SK-N-SH (cell line): Measurements from ENCODE around the gene GKN1. TPM values are rescaled to one million over a fixed set of nuclear protein-coding genes. Genes with fewer than 3 reads are reported as not detected.

Experiments
- CTCF ChIA-PET: fragments of 300-600, 350-600 bp; formaldehyde crosslinking; extraction: SDS; loops from one replicate; lab custom pipeline; 2021; lab: Yijun Ruan, JAX
- POLR2A ChIA-PET: fragments of 350-600 bp; sonication (Branson Sonifier 250); formaldehyde crosslinking; extraction: SDS; loops from one replicate; lab custom pipeline; 2020; ENCODE audit warnings: antibody characterized with exemption, inconsistent platforms; lab: Yijun Ruan, JAX
- DNase-seq: peaks from one replicate; pipeline ENCODE4 v3.0.0; 2012
- H2AFZ ChIP-seq: fragments of 200-600 bp; sonication (generic); 2 replicates; pipeline ENCODE4 v1.8.1; 2016; ENCODE audit warnings: antibody characterized with exemption, mild to moderate bottlenecking, low read depth
- H3F3A ChIP-seq: fragments of 200-600 bp; sonication (generic); replicated peaks from 2 replicates; pipeline ENCODE3; 2016; ENCODE audit warnings: antibody characterized with exemption, mild to moderate bottlenecking; ENCODE audit not compliant: insufficient read depth
- H3K27ac ChIP-seq, 2 experiments: fragments of 200-500 bp in 1 of 2; fragments of 200-600 bp in 1 of 2; sonication (Bioruptor generic) in 1 of 2; sonication (generic), shearing (Covaris generic) in 1 of 2; 2 replicates each; pipeline versions ENCODE4 v1.5.1 to v1.6.1; 2014 to 2016; ENCODE audit warnings: low read depth in 2 of 2, inconsistent platforms in 1 of 2, low read length in 1 of 2, mild to moderate bottlenecking in 1 of 2, mixed read lengths in 1 of 2
- H3K27me3 ChIP-seq: fragments of 200-600 bp; sonication (generic), shearing (Covaris generic); 2 replicates; pipeline ENCODE4 v1.6.1; 2016; ENCODE audit warnings: mixed run types; ENCODE audit not compliant: insufficient read depth
- H3K36me3 ChIP-seq, 2 experiments: fragments of 200-500 bp in 1 of 2; fragments of 200-600 bp in 1 of 2; sonication (Bioruptor generic) in 1 of 2; sonication (generic) in 1 of 2; replicated peaks in 1 of 2; 2 replicates each; pipeline versions ENCODE3 to v1.5.1; 2014 to 2016; ENCODE audit warnings: low read length in 1 of 2, mild to moderate bottlenecking in 1 of 2; ENCODE audit not compliant: insufficient read depth in 2 of 2, control insufficient read depth in 1 of 2
- H3K4me1 ChIP-seq, 2 experiments: fragments of 200-500 bp in 1 of 2; fragments of 200-600 bp in 1 of 2; sonication (Bioruptor generic) in 1 of 2; sonication (generic), shearing (Covaris generic) in 1 of 2; 2 replicates each; pipeline versions ENCODE4 v1.5.1 to v1.6.1; 2014 to 2016; ENCODE audit warnings: low read depth in 1 of 2, low read length in 1 of 2, mixed run types in 1 of 2; ENCODE audit not compliant: insufficient read depth in 2 of 2, control insufficient read depth in 1 of 2
- H3K4me2 ChIP-seq: fragments of 200-600 bp; sonication (generic), shearing (Covaris generic); 2 replicates; pipeline ENCODE4 v1.6.1; 2017; ENCODE audit warnings: mixed run types
- H3K4me3 ChIP-seq, 2 experiments: fragments of 200-500 bp in 1 of 2; fragments of 200-600 bp in 1 of 2; sonication (Bioruptor generic) in 1 of 2; sonication (generic), shearing (Covaris generic) in 1 of 2; 2 replicates each; pipeline versions ENCODE4 v1.5.1 to v1.8.1; 2014 to 2016; ENCODE audit warnings: low read depth in 2 of 2, inconsistent platforms in 1 of 2, low read length in 1 of 2, mild to moderate bottlenecking in 1 of 2, mixed read lengths in 1 of 2, moderate library complexity in 1 of 2
- H3K79me2 ChIP-seq: fragments of 200-600 bp; sonication (generic); 2 replicates; pipeline ENCODE4 v1.8.1; 2017; ENCODE audit warnings: mild to moderate bottlenecking; ENCODE audit not compliant: insufficient read depth
- H3K9ac ChIP-seq: fragments of 200-600 bp; sonication (generic); 2 replicates; pipeline ENCODE4 v1.6.1; 2017; ENCODE audit warnings: mixed run types
- H3K9me2 ChIP-seq: fragments of 200-600 bp; sonication (generic); 2 replicates; pipeline ENCODE4 v1.6.1; 2017; ENCODE audit warnings: mixed run types
- H3K9me3 ChIP-seq: fragments of 200-600 bp; sonication (generic); 2 replicates; pipeline ENCODE4 v1.6.1; 2017; ENCODE audit warnings: mixed run types, mild to moderate bottlenecking, moderate library complexity
- H4K20me1 ChIP-seq: fragments of 200-600 bp; sonication (generic); 2 replicates; pipeline ENCODE4 v1.6.1; 2017; ENCODE audit warnings: mild to moderate bottlenecking, mixed run types; ENCODE audit not compliant: insufficient read depth
- FOSL2 ChIP-seq: IDR thresholded peaks from 2 replicates; pipeline ENCODE4 v1.4.0; 2012; ENCODE audit warnings: low read depth, mild to moderate bottlenecking, moderate library complexity, borderline replicate concordance
- JUND ChIP-seq: IDR thresholded peaks from 2 replicates; pipeline ENCODE4 v1.4.0; 2012
- MEF2A ChIP-seq: IDR thresholded peaks from 2 replicates; pipeline ENCODE4 v1.4.0; 2012; ENCODE audit warnings: low read depth, borderline replicate concordance
- POLR2AphosphoS5 ChIP-seq: IDR thresholded peaks from 2 replicates; pipeline ENCODE4 v1.6.1; 2012; ENCODE audit warnings: low read depth, low read length
- WGBS: methylation state at CpG from one replicate; pipeline ENCODE4 v1.1.6; 2017; ENCODE audit warnings: low lambda C conversion rate; 5-methylcytosine and 5-hydroxymethylcytosine counted together
- polyA plus RNA-seq, 3 experiments: library from polyadenylated mRNA; depleted of rRNA; stranded (reverse); fragments of >200 nt; gene quantifications; 2 replicates each; pipeline ENCODE4 v1.2.3, GENCODE V29; 2012
- TF ChIP-seq, protein P1 (sequence below): fragments of 150-350 bp; IDR thresholded peaks from 2 replicates; pipeline ENCODE4 v1.6.1; 2017; ENCODE audit warnings: antibody characterized with exemption, low read length, low read depth, borderline replicate concordance
- TF ChIP-seq, protein P2 (sequence below): IDR thresholded peaks from 2 replicates; pipeline ENCODE4 v1.4.0; 2012; ENCODE audit warnings: low read depth, borderline replicate concordance

Gene GKN1
- polyA plus RNA-seq, 1 of the 3 experiments (the other 2 are of a cell fraction) = not detected

DNA sequence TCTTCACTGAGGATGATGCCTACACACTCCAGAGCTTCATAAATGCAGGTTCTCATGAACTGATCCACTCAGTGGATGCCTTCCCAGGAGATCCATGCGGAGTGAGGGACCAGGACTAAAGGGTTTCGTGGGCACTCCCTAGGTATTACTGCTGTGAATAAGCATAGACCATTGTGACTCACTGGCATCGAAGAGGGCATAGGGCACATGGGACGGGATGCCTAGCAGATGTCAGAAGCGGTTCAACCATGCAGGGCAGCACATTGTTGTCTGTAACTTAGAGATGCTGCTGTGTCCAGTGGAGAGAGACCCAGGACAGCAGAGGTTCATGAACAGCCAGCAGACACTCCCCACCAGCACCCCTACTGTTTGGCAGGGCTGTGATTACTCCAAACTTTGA lies 39.0 kb upstream of the GKN1 start (continued):
- TF ChIP-seq, protein P1, sequence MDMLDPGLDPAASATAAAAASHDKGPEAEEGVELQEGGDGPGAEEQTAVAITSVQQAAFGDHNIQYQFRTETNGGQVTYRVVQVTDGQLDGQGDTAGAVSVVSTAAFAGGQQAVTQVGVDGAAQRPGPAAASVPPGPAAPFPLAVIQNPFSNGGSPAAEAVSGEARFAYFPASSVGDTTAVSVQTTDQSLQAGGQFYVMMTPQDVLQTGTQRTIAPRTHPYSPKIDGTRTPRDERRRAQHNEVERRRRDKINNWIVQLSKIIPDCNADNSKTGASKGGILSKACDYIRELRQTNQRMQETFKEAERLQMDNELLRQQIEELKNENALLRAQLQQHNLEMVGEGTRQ = no peak

DNA sequence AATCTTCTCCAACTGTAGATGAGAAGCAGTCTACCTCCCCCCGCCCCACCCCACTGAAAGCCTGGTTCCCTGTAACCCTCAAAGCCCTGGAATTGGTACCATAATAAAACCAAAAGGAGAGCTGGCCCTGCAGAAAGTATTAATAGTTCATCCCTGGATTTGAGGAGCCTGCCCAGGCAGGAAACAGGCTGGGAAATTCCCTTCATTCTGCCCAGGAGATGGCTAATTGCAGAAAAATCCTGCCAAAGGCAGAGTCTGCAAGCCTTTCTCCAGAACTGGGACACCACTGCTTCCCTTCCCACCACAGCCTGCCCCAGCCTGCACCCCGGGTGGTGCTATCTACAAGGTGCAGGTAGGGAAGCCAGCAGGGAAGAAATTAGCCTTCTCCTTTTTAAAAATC lies 38.0 kb upstream of the GKN1 start:
- Histone ChIP-seq H2AFZ (peak overlapping the region; percentile 69), H3K9ac (peak overlapping the region; percentile 16; the same call in 1 of the 2 replicates), H3K27me3 (no peaks in the 10 kb centered on the region), H3K4me1 (peaks cover 2 to 24% of the 10 kb centered on the region in 2 experiments; a peak in 3 of 4 replicates), H3K27ac (peak overlapping the region; percentile 48 to 50; a peak in 3 of 4 replicates), H4K20me1 (no peaks in the 10 kb centered on the region), H3K36me3 (no peaks in the 10 kb centered on the region), H3K4me2 (peak overlapping the region; percentile 44), H3K79me2 (no peaks in the 10 kb centered on the region), H3K9me3 (0 out of 2 replicates have a peak, but pooled peaks cover 6% of the 10 kb centered on the region), H3K9me2 (no peaks in the 10 kb centered on the region), H3F3A (no peaks in the 10 kb centered on the region), H3K4me3 (no peak overlapping the region)
- WGBS = 31% methylated on average over 2 of the region's 2 CpGs
- ChIA-PET CTCF (interaction anchor here (1.1 to 5.8 kb wide), 3 partner anchors 11 to 371 kb away, joined by 4 to 56 read pairs (median 6); no protein-coding TSS in a partner anchor), POLR2A (no interaction called here)
- DNase-seq = no peak
- TF ChIP-seq FOSL2 (peak; percentile 46; the same call in 1 of the 2 replicates), JUND (0 out of 2 replicates have a peak, but pooled peaks have one; percentile 15), MEF2A (no peak)

DNA sequence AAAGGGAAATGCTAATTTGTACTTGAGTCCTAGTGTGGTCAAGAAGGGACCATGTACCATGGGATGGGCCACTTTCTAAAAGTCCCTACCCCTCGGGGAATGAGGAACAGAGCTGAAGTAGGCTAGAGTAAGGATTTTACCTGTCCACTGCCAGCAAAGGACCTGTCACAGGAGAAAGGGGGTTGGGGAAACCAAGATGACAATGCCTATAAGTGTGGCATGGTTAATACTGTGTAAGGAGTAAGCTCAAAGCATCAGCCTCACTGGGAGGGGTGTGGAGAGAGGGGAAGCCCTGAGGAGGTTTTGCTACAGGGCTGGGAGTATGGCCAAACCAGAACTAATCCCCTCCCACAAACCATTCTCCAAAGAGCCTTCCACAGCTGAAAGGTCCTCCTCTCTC lies 37.5 kb upstream of the GKN1 start:
- Histone ChIP-seq H3K4me2 (peak overlapping the region; percentile 44), H3F3A (no peaks in the 10 kb centered on the region), H3K79me2 (no peaks in the 10 kb centered on the region), H3K9me3 (0 out of 2 replicates have a peak, but pooled peaks cover 6% of the 10 kb centered on the region), H3K27ac (peak overlapping the region; percentile 48 to 50; a peak in 3 of 4 replicates), H4K20me1 (no peaks in the 10 kb centered on the region), H3K27me3 (no peaks in the 10 kb centered on the region), H3K36me3 (no peaks in the 10 kb centered on the region), H3K9me2 (no peaks in the 10 kb centered on the region), H2AFZ (peak overlapping the region; percentile 69; the same call in 1 of the 2 replicates), H3K4me1 (peaks cover 2 to 24% of the 10 kb centered on the region in 2 experiments; a peak in 3 of 4 replicates), H3K9ac (peak overlapping the region; percentile 12; the same call in 1 of the 2 replicates), H3K4me3 (no peak overlapping the region)
- CTCF ChIA-PET = interaction anchor here (0.9 to 5.8 kb wide), 6 partner anchors 11 to 474 kb away, joined by 3 to 56 read pairs (median 4); no protein-coding TSS in a partner anchor
- WGBS = 75% methylated on average over 1 of the region's 1 CpG
- no peak for DNase-seq
- POLR2A ChIA-PET = no interaction called here
- TF ChIP-seq POLR2AphosphoS5 (no peak), FOSL2 (no peak)
- TF ChIP-seq, protein P2, sequence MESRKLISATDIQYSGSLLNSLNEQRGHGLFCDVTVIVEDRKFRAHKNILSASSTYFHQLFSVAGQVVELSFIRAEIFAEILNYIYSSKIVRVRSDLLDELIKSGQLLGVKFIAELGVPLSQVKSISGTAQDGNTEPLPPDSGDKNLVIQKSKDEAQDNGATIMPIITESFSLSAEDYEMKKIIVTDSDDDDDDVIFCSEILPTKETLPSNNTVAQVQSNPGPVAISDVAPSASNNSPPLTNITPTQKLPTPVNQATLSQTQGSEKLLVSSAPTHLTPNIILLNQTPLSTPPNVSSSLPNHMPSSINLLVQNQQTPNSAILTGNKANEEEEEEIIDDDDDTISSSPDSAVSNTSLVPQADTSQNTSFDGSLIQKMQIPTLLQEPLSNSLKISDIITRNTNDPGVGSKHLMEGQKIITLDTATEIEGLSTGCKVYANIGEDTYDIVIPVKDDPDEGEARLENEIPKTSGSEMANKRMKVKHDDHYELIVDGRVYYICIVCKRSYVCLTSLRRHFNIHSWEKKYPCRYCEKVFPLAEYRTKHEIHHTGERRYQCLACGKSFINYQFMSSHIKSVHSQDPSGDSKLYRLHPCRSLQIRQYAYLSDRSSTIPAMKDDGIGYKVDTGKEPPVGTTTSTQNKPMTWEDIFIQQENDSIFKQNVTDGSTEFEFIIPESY = no peak
